Mucosa of gallbladder (tissue), 1 donor: ENCODE measurements around the gene PCDHA1. TPM values are rescaled to one million over a fixed set of nuclear protein-coding genes. Genes with fewer than 3 reads are reported as not detected.

Experiments used
- DNase-seq: peaks from one replicate; pipeline ENCODE4 v3.0.0-alpha.2; 2020; ENCODE audit warnings: low spot score
- total RNA-seq: library from RNA; stranded (reverse); gene quantifications from one replicate; pipeline ENCODE4 v1.2.1, GENCODE V29; 2021
- donor health status: DM: no; HTN: no; CAD: no.

Gene PCDHA1
- total RNA-seq, 1 donor from 2014 or later, result 0.06 TPM

DNA sequence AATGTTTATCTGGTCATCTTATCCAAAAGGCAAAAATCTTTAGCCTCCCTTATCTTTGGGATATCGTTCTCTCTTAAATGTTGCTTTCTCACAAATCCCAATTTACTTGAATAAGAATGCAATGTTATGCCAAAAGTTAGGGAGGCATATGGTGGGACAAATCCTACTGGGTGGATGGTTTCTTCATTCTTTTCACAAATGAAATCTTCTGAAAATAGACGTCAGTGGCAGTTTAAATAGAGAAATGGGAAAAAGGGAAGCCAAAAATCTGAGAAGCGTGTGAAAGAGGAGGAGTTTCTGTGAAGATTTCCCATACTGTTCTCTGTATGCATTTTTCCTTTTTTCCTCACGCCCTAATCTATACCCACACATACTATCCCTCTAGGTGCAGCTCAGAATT lies 137.7 kb downstream of the PCDHA1 start:
- DNase-seq, result no peak

DNA sequence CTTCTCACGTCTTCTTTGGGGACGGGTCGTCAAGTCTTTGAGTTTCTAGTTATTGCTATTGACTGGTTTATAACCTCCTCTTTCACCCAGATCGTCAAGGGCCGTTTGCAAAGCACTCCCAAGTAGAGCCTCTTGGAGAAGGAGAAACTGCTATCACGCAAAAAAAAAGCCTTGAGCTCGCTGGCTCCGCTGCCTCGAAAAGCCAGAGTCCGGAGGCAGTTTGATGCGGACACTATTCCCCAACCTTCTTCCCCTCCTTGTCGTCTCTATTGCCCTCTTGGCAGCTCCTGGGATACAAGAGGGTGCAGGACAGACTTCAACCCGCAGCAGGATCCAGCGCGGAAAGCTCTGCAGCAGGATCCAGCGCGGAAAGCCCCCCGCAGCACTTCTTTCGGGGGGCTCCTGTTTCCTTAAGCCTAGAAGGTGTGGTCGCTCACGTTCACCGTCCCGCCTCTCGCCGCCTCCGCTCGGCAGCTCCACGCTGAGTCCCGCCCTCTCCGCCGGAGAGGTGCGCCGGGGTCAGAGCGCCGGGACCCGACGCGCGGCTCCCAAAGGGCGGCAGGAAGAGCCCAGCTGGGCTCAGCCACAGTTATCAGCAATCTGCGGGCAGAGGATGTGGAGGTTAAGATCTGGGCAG lies 140.0 kb downstream of the PCDHA1 start, which contains the start of gene PCDHAC1:
Gene PCDHAC1, plus strand, starts transcription at position 494 of the 637 bp plus-strand sequence. CDS start 594 bp downstream, outside the sequence.
- peak; percentile 20 for DNase-seq

DNA sequence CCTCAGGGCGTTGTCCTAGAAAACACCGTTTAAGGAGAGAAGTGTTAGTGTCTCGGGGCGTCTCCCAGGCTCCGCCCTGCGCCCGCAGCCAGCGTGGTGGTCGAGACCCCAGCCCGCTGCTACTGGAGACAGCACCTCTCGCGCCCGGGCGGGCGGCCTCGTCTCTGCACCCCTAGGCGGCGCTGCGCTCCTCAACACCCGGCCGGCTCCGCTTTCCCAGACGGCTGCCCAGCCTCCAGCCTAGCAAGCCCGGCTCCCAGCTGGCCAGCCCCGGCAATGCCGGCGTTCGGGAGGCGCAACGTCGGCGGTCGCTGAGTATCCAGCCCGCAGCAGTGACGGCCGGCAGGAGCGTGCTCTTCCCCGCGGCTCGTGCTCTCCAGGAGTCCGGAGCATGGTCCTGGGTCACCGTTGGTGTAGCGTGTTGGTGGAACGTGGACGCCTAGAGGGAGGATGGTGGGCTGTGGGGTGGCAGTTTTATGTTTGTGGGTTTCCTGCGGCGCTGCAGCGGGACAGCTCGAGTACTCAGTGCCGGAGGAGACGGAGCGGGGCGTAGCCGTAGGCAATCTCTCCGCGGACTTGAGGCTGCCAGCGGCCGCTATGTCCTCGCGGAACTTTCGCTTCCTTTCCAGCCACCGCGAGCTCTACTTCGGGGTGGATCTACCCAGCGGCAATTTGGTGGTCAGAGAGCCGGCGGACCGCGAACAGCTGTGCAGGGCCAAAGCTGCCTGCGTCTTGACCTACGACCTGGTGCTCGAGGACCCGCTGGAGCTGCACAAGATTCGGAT lies 140.7 kb downstream of the PCDHA1 start:
- DNase-seq, result peak; percentile 87

- no peak for DNase-seq
Measured at GRCh38 chr5:140927228-140927573, 141.3 kb downstream of the PCDHA1 start.

- no peak for DNase-seq
Measured at GRCh38 chr5:140934964-140935606, 149.1 kb downstream of the PCDHA1 start.

DNA sequence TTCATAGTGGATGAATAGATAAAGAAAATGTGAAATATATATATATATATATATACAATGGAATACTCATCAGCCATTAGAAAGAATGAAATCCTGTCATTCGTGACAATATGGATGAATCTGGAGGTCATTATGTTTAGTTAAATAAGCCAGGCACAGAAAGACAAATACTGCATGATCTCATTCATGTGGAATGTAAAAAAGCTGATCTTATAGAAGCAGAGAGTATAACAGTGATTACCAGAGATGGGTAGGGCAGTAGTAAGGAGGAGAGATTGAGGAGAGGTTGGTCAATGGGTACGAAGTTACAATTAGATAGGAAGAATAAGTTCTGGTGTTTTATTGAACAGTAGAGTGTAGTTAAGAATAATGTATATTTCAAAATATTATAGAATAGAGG lies 160.6 kb downstream of the PCDHA1 start:
- no peak for DNase-seq

- DNase-seq, result peak; percentile 58
Measured at GRCh38 chr5:140951636-140952035, 165.7 kb downstream of the PCDHA1 start.

GRCh38 chr5:140953234-140953633 lies 167.3 kb downstream of the PCDHA1 start:
- no peak for DNase-seq

DNA sequence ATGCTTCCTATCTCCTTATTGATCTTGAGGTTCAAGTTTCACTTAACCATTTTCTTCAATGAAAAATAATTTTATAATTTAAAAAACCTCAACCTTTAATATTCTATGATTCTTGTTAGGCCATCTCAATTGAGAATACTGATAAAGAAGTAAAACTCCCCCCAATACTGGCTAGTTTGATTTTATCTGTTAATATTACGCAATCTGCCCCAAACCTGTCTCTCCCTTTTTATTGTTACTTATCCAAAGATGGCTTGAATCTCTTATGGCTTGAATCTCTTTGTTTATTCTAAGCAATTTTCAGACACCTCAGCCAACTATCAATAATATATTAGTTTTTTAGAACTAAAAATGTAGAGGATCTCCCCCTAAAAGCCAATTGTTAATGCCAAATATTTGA lies 176.2 kb downstream of the PCDHA1 start:
- no peak for DNase-seq

- DNase-seq, result no peak
Measured at GRCh38 chr5:140964356-140964755, 178.4 kb downstream of the PCDHA1 start.

DNA sequence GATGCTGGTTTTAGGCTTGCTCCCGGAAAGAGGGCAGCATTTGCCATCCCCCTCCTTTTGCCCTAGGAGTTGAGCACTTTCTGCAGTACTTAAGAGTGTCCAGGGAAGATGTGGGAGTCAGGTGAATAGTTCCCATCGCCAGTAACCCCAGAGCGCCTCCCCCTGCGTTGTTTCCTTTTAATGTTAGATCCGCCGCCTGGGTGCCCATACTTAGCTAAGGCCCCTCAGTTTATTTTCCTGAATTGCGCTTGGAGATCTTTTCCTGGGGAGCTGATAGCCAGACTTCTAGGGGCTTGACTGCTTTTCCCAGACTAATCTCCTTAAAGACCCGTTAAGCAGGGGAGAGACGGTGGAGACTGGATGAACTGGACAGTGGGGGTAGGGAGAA lies 180.0 kb downstream of the PCDHA1 start:
- DNase-seq, result no peak

DNA sequence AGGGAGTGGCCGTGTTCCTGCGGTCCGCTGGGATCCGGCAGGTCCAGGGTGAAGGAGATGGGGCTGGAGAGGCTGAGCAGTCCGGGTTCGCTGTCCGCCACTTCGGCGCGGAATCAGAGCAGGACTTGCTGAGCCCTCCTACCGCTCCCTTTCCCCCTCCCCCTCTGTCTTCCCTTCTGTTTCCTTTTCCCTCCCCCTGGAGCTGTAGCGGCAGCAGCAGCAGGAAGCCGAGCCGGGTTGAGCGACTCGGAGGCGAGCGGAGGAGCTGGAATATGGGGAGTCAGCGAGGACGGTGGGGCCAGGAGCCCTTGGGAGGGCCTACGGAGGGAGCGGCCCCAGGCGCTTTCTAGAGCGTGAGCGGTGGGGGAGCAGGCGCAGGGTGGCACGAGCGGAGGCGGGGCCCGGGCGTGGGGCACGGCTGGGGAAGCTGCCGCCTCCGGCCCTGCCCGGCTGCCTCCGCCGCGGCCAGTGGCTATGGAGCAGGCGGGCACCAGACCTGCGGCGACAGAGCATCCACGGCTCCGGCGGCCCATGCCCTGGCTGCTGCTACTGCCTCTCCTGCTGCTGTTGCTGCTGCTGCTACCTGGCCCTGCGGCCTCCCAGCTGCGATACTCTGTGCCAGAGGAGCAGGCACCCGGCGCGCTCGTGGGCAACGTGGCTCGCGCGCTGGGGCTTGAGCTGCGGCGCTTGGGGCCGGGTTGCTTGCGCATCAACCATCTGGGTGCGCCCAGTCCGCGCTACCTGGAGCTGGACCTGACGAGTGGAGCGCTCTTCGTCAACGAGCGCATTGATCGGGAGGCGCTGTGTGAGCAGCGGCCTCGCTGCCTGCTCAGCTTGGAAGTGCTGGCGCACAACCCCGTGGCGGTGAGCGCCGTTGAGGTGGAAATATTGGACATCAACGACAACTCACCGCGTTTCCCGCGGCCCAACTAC lies 180.6 kb downstream of the PCDHA1 start, which contains the start of gene PCDHAC2:
Gene PCDHAC2, plus strand, starts transcription at position 184 of the 933 bp plus-strand sequence. Its CDS starts 291 bp downstream, at position 475.
- peak; percentile 67 for DNase-seq

- DNase-seq, result no peak
Measured at GRCh38 chr5:140967226-140967893, 181.4 kb downstream of the PCDHA1 start.

DNA sequence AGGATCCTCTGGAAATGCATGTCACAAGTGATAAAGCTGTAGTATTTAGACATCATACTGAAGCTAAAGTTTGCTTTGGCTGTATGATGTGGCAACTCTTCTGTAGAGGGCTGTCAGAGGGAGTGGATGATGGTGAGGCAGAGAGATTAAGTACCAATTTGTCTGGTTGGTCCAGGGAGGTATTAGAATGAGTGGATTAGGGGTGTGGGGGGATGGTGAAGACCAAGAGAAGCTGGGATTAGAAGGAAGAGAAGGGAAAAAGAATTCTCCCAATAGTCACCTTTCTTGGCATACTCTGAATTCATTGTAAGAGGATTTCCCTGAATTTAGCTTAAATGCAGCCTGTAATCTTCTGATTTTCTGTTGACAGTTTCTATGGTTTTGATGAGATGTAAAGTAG lies 183.9 kb downstream of the PCDHA1 start:
- no peak for DNase-seq

- no peak for DNase-seq
Measured at GRCh38 chr5:140973550-140973949, 187.6 kb downstream of the PCDHA1 start.

GRCh38 chr5:140977003-140977402 lies 191.1 kb downstream of the PCDHA1 start:
- no peak for DNase-seq

- DNase-seq, result no peak
Measured at GRCh38 chr5:140978260-140978659, 192.3 kb downstream of the PCDHA1 start.

DNA sequence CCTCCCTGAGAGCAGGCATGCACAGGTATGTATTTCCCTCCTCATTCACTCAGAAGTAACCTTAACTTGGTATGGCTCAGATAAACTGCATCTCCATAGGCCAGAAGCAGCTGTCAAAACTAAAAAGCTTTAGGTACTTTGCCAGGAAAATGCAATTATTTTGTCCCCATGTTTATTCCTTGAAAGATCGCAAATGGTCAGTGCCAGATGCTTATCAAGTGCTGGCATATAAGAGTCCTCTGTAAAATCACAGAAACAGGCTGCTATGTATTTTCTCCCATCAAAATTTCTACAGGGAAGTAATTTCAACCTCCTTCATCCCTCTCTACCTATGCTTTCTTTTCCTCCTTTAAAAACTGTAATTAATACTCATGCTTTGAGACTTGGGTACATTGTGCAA lies 193.0 kb downstream of the PCDHA1 start:
- no peak for DNase-seq

DNA sequence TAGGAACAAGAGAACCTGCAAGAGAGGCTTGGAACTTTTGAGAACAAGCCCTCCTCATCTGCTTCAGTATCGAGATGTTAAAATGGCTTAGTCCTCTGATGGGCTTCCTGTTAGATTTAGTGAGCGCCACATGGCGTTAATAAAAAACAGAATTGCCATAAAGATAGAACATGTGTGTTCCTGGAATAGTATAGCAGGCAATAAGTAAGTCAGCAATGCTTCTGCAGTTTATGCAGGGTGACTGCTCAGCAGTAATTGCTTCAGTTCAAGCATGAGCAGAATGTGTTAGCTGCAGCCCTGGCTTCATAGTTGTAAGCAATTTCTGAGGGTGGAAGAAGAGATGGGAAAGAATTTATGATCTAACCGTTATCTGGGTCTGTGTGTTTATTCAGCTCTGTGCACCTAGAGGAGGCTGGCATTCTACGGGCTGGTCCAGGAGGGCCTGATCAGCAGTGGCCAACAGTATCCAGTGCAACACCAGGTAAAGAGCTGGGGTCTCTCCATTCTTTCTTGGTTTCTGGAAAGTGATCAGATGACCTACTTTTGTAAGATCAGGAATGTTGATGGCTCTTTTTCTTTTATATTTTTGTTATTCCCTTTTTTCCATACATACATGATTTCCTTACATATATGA lies 196.3 kb downstream of the PCDHA1 start:
- no peak for DNase-seq

GRCh38 chr5:140986117-140986521 lies 200.2 kb downstream of the PCDHA1 start:
- no peak for DNase-seq

- no peak for DNase-seq
Measured at GRCh38 chr5:140988100-140988499, 202.2 kb downstream of the PCDHA1 start.
